WTC11 (cell line): ENCODE results near the gene FRAT1. TPM values are rescaled to one million over a fixed set of nuclear protein-coding genes. Genes with fewer than 3 reads are reported as not detected.

Source experiments
- ATAC-seq: fragments of 200-7000 bp; cut with Tn5 transposase; 2 replicates; pipeline ENCODE4 v1.10.0; 2021; ENCODE audit warnings: mild to moderate bottlenecking, moderate library complexity
- CTCF ChIA-PET: fragments of 300-600 bp; sonication (Branson Sonifier 250); formaldehyde crosslinking; loops from one replicate; lab custom pipeline; 2021; ENCODE audit warnings: antibody characterized with exemption; lab: Charles Lee
- POLR2A ChIA-PET: fragments of 350-600 bp; sonication (Branson Sonifier 250); formaldehyde crosslinking; loops from one replicate; lab custom pipeline; 2021; ENCODE audit warnings: antibody characterized with exemption; lab: Charles Lee
- DNase-seq: peaks from one replicate; pipeline ENCODE4 v3.0.0; 2021; ENCODE audit warnings: low spot score
- H3K27ac Mint-ChIP-seq: 2 replicates; pipeline ENCODE4 v1.8.0; 2021; ENCODE audit warnings: mixed read lengths
- H3K27me3 Mint-ChIP-seq: 2 replicates; pipeline ENCODE4 v1.8.0; 2021; ENCODE audit warnings: low read depth, mild to moderate bottlenecking, moderate library complexity, mixed read lengths
- H3K36me3 Mint-ChIP-seq: 2 replicates; pipeline ENCODE4 v1.8.0; 2021; ENCODE audit warnings: mixed read lengths
- H3K4me1 Mint-ChIP-seq: 2 replicates; pipeline ENCODE4 v1.8.0; 2022; ENCODE audit warnings: mixed read lengths
- H3K4me3 Mint-ChIP-seq: 2 replicates; pipeline ENCODE4 v1.8.0; 2021; ENCODE audit warnings: mild to moderate bottlenecking, moderate library complexity, mixed read lengths
- H3K9me3 Mint-ChIP-seq: 2 replicates; pipeline ENCODE4 v1.8.0; 2021; ENCODE audit warnings: mixed read lengths
- ARID4B ChIP-seq: sonication (generic); formaldehyde crosslinking; IDR thresholded peaks from 2 replicates; pipeline ENCODE4 v1.8.0; 2023; ENCODE audit warnings: missing genetic modification reagents, mild to moderate bottlenecking, borderline replicate concordance
- ATF1 ChIP-seq: sonication (generic); formaldehyde crosslinking; IDR thresholded peaks from 2 replicates; pipeline ENCODE4 v1.8.1; 2023; ENCODE audit warnings: mild to moderate bottlenecking, moderate library complexity, missing genetic modification reagents
- CREB1 ChIP-seq: sonication (generic); formaldehyde crosslinking; IDR thresholded peaks from 2 replicates; pipeline ENCODE4 v1.8.0; 2023; ENCODE audit warnings: mild to moderate bottlenecking, missing genetic modification reagents
- CREM ChIP-seq: sonication (generic); formaldehyde crosslinking; IDR thresholded peaks from 2 replicates; pipeline ENCODE4 v1.8.1; 2022; ENCODE audit warnings: mild to moderate bottlenecking, missing genetic modification reagents, moderate library complexity
- FOXP1 ChIP-seq: sonication (generic); formaldehyde crosslinking; IDR thresholded peaks from 2 replicates; pipeline ENCODE4 v1.8.0; 2022; ENCODE audit warnings: missing genetic modification reagents, mild to moderate bottlenecking, moderate library complexity, borderline replicate concordance
- FOXP4 ChIP-seq: sonication (generic); formaldehyde crosslinking; IDR thresholded peaks from 2 replicates; pipeline ENCODE4 v1.8.0; 2022; ENCODE audit warnings: mild to moderate bottlenecking, missing genetic modification reagents
- GABPB1 ChIP-seq: sonication (generic); formaldehyde crosslinking; IDR thresholded peaks from 2 replicates; pipeline ENCODE4 v1.8.1; 2023; ENCODE audit warnings: mild to moderate bottlenecking, missing genetic modification reagents
- MAX ChIP-seq: sonication (generic); formaldehyde crosslinking; IDR thresholded peaks from 2 replicates; pipeline ENCODE4 v1.8.0; 2022; ENCODE audit warnings: mild to moderate bottlenecking, missing genetic modification reagents
- total RNA-seq: library from RNA; stranded (reverse); gene quantifications from 3 replicates; pipeline ENCODE4 v1.2.3, GENCODE V29; 2021
- TF ChIP-seq, protein P1 (sequence below): sonication (generic); formaldehyde crosslinking; IDR thresholded peaks from 2 replicates; pipeline ENCODE4 v1.8.0; 2023; ENCODE audit warnings: missing genetic modification reagents
- TF ChIP-seq, protein P2 (sequence below): sonication (generic); formaldehyde crosslinking; IDR thresholded peaks from 2 replicates; pipeline ENCODE4 v1.8.1; 2023; ENCODE audit warnings: mild to moderate bottlenecking, missing genetic modification reagents, moderate library complexity
- TF ChIP-seq, protein P3 (sequence below): sonication (generic); formaldehyde crosslinking; IDR thresholded peaks from 2 replicates; pipeline ENCODE4 v1.8.1; 2022; ENCODE audit warnings: mild to moderate bottlenecking, moderate library complexity, missing genetic modification reagents

The FRAT1 gene
- total RNA-seq, 1 experiment from 2014 or later: 8.2 TPM

- TF ChIP-seq, protein P1, sequence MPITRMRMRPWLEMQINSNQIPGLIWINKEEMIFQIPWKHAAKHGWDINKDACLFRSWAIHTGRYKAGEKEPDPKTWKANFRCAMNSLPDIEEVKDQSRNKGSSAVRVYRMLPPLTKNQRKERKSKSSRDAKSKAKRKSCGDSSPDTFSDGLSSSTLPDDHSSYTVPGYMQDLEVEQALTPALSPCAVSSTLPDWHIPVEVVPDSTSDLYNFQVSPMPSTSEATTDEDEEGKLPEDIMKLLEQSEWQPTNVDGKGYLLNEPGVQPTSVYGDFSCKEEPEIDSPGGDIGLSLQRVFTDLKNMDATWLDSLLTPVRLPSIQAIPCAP (CRISPR knock-in tag): peak; percentile 50; the same call in 1 of the 2 replicates
- TF ChIP-seq ATF1 (CRISPR knock-in tag) (0 out of 2 replicates have a peak, but pooled peaks have one; percentile 5), GABPB1 (CRISPR knock-in tag) (0 out of 2 replicates have a peak, but pooled peaks have one; percentile 26), MAX (peak; percentile 70; the same call in 1 of the 2 replicates), FOXP4 (peak; percentile 26; the same call in 1 of the 2 replicates), CREB1 (0 out of 2 replicates have a peak, but pooled peaks have one; percentile 21), ARID4B (CRISPR knock-in tag) (peak; percentile 42; the same call in 1 of the 2 replicates), FOXP1 (no peak)
Observed at GRCh38 chr10:97319671-97320479, 804 bp downstream of the FRAT1 start (continued).

- DNase-seq (peak; percentile 21), ATAC-seq (peak; percentile 1; the same call in 1 of the 2 replicates)
- Mint-ChIP-seq H3K27ac (peak overlapping the region; percentile 95; the same call in 1 of the 2 replicates), H3K4me3 (peak overlapping the region; percentile 83), H3K27me3 (peaks cover 33% of the 10 kb centered on the region), H3K36me3 (no peaks in the 10 kb centered on the region), H3K9me3 (no peaks in the 10 kb centered on the region), H3K4me1 (peaks cover 30% of the 10 kb centered on the region)
- ChIA-PET CTCF (interaction anchor here (1.0 to 2.0 kb wide), 6 partner anchors 10 to 248 kb away, joined by 3 to 26 read pairs (median 9); partner anchors contain the start of genes FRAT2 and RRP12), POLR2A (interaction anchor here (1.1 to 2.9 kb wide), 4 partner anchors 8 to 28 kb away, joined by 3 to 46 read pairs (median 13); partner anchors contain the start of genes ARHGAP19 and FRAT2)
- TF ChIP-seq, protein P2, sequence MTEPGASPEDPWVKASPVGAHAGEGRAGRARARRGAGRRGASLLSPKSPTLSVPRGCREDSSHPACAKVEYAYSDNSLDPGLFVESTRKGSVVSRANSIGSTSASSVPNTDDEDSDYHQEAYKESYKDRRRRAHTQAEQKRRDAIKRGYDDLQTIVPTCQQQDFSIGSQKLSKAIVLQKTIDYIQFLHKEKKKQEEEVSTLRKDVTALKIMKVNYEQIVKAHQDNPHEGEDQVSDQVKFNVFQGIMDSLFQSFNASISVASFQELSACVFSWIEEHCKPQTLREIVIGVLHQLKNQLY (CRISPR knock-in tag): 0 out of 2 replicates have a peak, but pooled peaks have one; percentile 12
- TF ChIP-seq, protein P3, sequence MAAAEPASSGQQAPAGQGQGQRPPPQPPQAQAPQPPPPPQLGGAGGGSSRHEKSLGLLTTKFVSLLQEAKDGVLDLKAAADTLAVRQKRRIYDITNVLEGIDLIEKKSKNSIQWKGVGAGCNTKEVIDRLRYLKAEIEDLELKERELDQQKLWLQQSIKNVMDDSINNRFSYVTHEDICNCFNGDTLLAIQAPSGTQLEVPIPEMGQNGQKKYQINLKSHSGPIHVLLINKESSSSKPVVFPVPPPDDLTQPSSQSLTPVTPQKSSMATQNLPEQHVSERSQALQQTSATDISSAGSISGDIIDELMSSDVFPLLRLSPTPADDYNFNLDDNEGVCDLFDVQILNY: 0 out of 2 replicates have a peak, but pooled peaks have one; percentile 12
- no peak for TF ChIP-seq CREM (CRISPR knock-in tag)
Observed at GRCh38 chr10:97320480-97321031, 1.5 kb downstream of the FRAT1 start.
